NT2/D1 (cell line): ENCODE measurements around the gene TBL1X.
A peak's percentile ranks its signal among the peaks of the same experiment; 100 is the strongest.
"Not testable (repeated sequence)": the region's sequence is repeated elsewhere in the genome, so short reads cannot be mapped to it uniquely, and the experiment has no call there.

Experiments used
- DNase-seq: peaks from one replicate; pipeline ENCODE4 v3.0.0-alpha.2; 2011; ENCODE audit warnings: low read depth, low spot score
- H3K27me3 ChIP-seq: 2 replicates; pipeline ENCODE4 v1.6.0; 2011; ENCODE audit warnings: mild to moderate bottlenecking; ENCODE audit not compliant: insufficient read length, insufficient read depth
- H3K36me3 ChIP-seq: 2 replicates; pipeline ENCODE4 v1.6.1; 2011; ENCODE audit warnings: mild to moderate bottlenecking, low read length, mixed read lengths; ENCODE audit not compliant: insufficient read depth, insufficient read length
- H3K4me1 ChIP-seq: 2 replicates; pipeline ENCODE4 v1.5.1; 2011; ENCODE audit not compliant: insufficient read depth, insufficient read length
- H3K4me3 ChIP-seq: 2 replicates; pipeline ENCODE4 v1.5.1; 2011; ENCODE audit warnings: low read depth; ENCODE audit not compliant: insufficient read length
- H3K9ac ChIP-seq: 2 replicates; pipeline ENCODE4 v1.6.0; 2011; ENCODE audit warnings: low read depth; ENCODE audit not compliant: insufficient read length
- H3K9me3 ChIP-seq: 2 replicates; pipeline ENCODE4 v1.5.1; 2011; ENCODE audit warnings: mild to moderate bottlenecking, low read length; ENCODE audit not compliant: insufficient read depth
- SUZ12 ChIP-seq: IDR thresholded peaks from 2 replicates; pipeline ENCODE4 v1.6.1; 2011; ENCODE audit not compliant: insufficient read length, insufficient read depth; ENCODE audit errors: extremely low read depth
- YY1 ChIP-seq: IDR thresholded peaks from 2 replicates; pipeline ENCODE4 v1.6.1; 2011; ENCODE audit not compliant: insufficient read length, insufficient read depth
- ZNF274 ChIP-seq: IDR thresholded peaks from 2 replicates; pipeline ENCODE4 v1.6.1; 2011; ENCODE audit warnings: mild to moderate bottlenecking, low read depth, low read length

The TBL1X gene

GRCh38 chrX:9765072-9765736 lies 300.3 kb downstream of the TBL1X start:
- Histone ChIP-seq H3K9me3 (no peaks in the 10 kb centered on the region), H3K4me1 (peaks cover 2% of the 10 kb centered on the region), H3K27me3 (no peaks in the 10 kb centered on the region), H3K36me3 (peaks cover 17% of the 10 kb centered on the region), H3K9ac (peak overlapping the region; percentile 90), H3K4me3 (peak overlapping the region; percentile 80)
- no peak for DNase-seq
- TF ChIP-seq ZNF274, result no peak
- no peak for TF ChIP-seq YY1
- TF ChIP-seq SUZ12, result no peak

DNA sequence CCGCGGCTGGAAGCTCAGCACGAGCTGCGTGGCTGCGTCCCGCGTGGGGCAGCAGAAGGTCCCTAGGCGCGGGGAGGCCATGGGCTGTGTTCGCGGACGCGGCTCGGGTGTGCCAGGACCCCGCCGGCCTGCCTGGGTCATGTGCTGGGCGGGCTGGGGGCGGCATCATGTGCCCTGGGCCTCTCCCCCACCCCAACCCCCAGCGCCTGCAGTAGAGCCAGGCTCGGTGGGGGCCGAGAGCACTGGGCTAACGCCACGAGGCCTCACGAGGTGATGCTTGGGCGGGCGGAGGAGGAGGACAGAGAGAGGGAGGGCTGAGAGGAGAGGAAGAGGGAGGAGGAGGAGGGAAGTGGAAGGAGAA lies 300.9 kb downstream of the TBL1X start, which contains the start of gene GPR143:
Gene GPR143, minus strand, starts transcription at position 111 of the 361 bp plus-strand sequence. Its CDS starts 30 bp downstream, at position 81.
- Histone ChIP-seq H3K9ac (peak within 1 kb of the TSS; percentile 90), H3K36me3 (peaks cover 12% of the 10 kb centered on the region), H3K9me3 (no peaks in the 10 kb centered on the region), H3K27me3 (no peaks in the 10 kb centered on the region), H3K4me3 (peak within 1 kb of the TSS; percentile 80), H3K4me1 (peaks cover 2% of the 10 kb centered on the region)
- no peak for TF ChIP-seq SUZ12
- TF ChIP-seq YY1, result no peak
- no peak for TF ChIP-seq ZNF274
- DNase-seq, result no peak

DNA sequence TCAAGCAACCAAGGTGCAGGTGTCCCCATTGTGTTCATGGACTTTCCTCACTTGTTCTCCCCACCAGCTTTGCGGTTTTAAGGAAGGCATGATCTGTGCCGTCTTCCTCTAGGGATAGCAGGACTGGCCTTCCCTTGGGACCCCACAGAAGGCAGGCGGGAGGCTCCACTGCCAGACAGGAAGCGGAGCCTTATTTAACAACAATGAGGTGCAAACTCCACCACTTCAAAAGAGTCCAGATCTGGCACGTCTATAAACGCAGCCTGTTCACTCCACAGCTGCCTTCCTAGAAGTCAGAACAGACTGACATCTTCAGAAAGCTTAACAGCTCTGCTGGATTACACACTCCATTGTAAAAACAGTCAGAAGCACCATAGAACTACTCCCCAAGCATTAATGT lies 302.5 kb downstream of the TBL1X start:
- Histone ChIP-seq H3K4me1 (peaks cover 2% of the 10 kb centered on the region), H3K4me3 (no peak overlapping the region), H3K9ac (no peak overlapping the region), H3K9me3 (no peaks in the 10 kb centered on the region), H3K27me3 (no peaks in the 10 kb centered on the region), H3K36me3 (peaks cover 12% of the 10 kb centered on the region)
- no peak for DNase-seq
- no peak for TF ChIP-seq ZNF274
- TF ChIP-seq YY1, result no peak
- no peak for TF ChIP-seq SUZ12

DNA sequence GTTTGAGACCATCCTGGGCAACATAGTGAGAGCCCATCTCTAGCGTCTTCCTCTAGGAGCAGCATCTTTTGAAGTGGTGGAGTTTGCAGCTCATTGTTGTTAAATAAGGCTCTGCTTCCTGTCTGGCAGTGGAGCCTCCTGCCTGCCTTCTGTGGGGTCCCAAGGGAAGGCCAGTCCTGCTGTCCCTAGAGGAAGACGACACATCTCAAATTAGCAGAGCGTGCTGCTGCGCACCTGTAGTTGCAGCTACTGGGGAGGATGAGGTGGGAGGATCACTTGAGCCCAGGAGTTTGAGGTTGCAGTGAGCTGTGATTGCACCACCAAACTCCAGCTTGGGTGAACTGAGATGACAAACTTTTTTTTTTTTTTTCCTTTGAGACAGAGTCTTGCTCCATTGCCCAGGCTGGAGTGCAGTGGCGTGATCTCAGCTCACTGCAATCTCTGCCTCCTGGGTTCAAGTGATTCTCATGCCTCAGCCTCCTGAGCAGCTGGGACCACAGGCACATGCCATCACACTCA lies 303.5 kb downstream of the TBL1X start:
- not testable (repeated sequence) for H3K4me1 ChIP-seq, H3K36me3 ChIP-seq, H3K4me3 ChIP-seq, H3K27me3 ChIP-seq, H3K9ac ChIP-seq, H3K9me3 ChIP-seq, DNase-seq

DNA sequence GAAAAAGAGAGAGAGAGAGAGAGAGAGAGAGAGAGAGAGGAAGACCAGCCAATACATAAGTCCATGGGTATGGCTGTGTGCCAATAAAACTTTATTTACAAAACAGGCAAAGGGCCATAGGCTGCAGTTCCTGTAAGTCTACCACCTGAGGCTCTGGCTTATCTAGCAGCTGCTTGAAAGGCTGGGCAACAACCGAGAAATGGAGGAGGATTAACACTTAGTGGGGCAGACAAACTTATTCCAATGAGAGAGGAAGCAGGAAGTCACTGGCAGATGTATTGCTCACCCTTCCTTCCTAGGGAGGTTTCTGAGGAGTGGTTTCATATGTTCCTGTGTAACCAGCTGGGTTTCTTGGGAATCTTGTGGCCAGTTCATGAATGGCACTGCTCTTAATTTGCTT lies 305.5 kb downstream of the TBL1X start:
- Histone ChIP-seq H3K36me3 (no peaks in the 10 kb centered on the region), H3K27me3 (no peaks in the 10 kb centered on the region), H3K9me3 (no peaks in the 10 kb centered on the region), H3K4me1 (peaks cover 2% of the 10 kb centered on the region), H3K9ac (no peak overlapping the region), H3K4me3 (no peak overlapping the region)
- no peak for DNase-seq
- no peak for TF ChIP-seq YY1
- TF ChIP-seq ZNF274, result no peak
- no peak for TF ChIP-seq SUZ12

DNA sequence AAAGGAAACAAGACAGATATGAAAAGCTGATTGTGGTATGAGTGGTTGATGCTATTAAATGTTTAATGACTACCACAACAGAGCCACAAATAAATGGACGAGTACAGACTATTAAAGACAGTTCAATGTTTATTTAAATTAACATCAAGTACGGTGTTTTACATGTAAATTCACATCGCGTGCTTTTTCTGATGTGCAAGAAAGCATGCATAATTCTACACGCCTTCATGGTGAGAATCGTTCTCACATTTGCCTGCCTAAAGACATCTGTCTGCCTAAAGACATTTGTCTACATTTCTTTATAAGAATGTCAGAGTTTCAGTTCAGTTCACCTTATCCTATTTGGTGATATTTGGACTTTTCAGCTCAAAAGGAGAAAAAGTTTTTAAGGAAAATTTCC lies 308.1 kb downstream of the TBL1X start:
- DNase-seq, result no peak
- Histone ChIP-seq H3K4me1 (no peaks in the 10 kb centered on the region), H3K9ac (no peak overlapping the region), H3K4me3 (no peak overlapping the region), H3K27me3 (no peaks in the 10 kb centered on the region), H3K36me3 (no peaks in the 10 kb centered on the region), H3K9me3 (no peaks in the 10 kb centered on the region)
- TF ChIP-seq ZNF274, result no peak
- no peak for TF ChIP-seq SUZ12
- TF ChIP-seq YY1, result no peak

DNA sequence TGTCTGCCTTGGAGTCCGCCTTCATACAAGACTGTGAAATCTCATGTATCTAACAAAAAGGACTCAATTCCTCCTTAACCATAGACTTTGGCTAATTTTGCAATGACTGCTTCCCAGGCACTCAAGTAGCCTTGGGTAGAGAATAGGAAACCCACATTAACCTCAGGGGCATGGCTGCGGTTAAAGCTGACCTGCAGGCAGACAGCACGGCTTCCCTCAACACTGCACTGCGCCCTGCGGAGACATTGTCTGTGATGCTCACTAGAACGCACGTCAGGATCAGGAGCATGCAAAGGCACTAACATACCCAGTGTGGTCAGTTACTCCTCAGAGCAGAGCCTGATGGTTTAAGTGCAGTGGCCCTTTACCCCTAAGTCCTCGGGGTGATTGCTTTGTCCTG lies 311.1 kb downstream of the TBL1X start:
- Histone ChIP-seq H3K36me3 (peaks cover 4% of the 10 kb centered on the region), H3K4me1 (no peaks in the 10 kb centered on the region), H3K9ac (no peak overlapping the region), H3K9me3 (no peaks in the 10 kb centered on the region), H3K4me3 (no peak overlapping the region), H3K27me3 (no peaks in the 10 kb centered on the region)
- no peak for TF ChIP-seq YY1
- no peak for TF ChIP-seq SUZ12
- no peak for TF ChIP-seq ZNF274
- no peak for DNase-seq
